Osteocyte (in vitro differentiated cells): ENCODE results near the gene TNFAIP8L3. TPM values are rescaled to one million over a fixed set of nuclear protein-coding genes. Genes with fewer than 3 reads are reported as not detected.

Experiments
- DNase-seq: peaks from one replicate; pipeline ENCODE4 v3.0.0; 2021; ENCODE audit warnings: mixed read lengths; ENCODE audit not compliant: unreplicated experiment; ENCODE audit errors: extremely low spot score
- H3K27ac Mint-ChIP-seq: one replicate; pipeline ENCODE4 v1.8.0; 2021; ENCODE audit warnings: mild to moderate bottlenecking, mixed read lengths; ENCODE audit not compliant: unreplicated experiment
- H3K27me3 Mint-ChIP-seq: one replicate; pipeline ENCODE4 v1.8.0; 2021; ENCODE audit warnings: mixed read lengths; ENCODE audit not compliant: unreplicated experiment
- H3K36me3 Mint-ChIP-seq: one replicate; pipeline ENCODE4 v1.8.0; 2021; ENCODE audit warnings: mixed read lengths; ENCODE audit not compliant: unreplicated experiment
- H3K4me1 Mint-ChIP-seq: one replicate; pipeline ENCODE4 v1.8.0; 2021; ENCODE audit warnings: mixed read lengths; ENCODE audit not compliant: unreplicated experiment
- H3K4me3 Mint-ChIP-seq: one replicate; pipeline ENCODE4 v1.8.0; 2021; ENCODE audit warnings: mild to moderate bottlenecking, moderate library complexity, mixed read lengths; ENCODE audit not compliant: unreplicated experiment
- H3K9me3 Mint-ChIP-seq: one replicate; pipeline ENCODE4 v1.8.0; 2021; ENCODE audit warnings: mixed read lengths; ENCODE audit not compliant: unreplicated experiment
- CTCF ChIP-seq: fragments of 200-600 bp; sonication (generic); IDR thresholded peaks from 2 replicates; pipeline ENCODE4 v1.5.0; 2021; ENCODE audit warnings: antibody characterized with exemption, mild to moderate bottlenecking, moderate library complexity
- total RNA-seq: library from RNA; stranded (reverse); gene quantifications from 2 replicates; pipeline ENCODE4 v1.2.1, GENCODE V29; 2021

The TNFAIP8L3 gene
- total RNA-seq, 1 donor from 2014 or later = 0.35 TPM

DNA sequence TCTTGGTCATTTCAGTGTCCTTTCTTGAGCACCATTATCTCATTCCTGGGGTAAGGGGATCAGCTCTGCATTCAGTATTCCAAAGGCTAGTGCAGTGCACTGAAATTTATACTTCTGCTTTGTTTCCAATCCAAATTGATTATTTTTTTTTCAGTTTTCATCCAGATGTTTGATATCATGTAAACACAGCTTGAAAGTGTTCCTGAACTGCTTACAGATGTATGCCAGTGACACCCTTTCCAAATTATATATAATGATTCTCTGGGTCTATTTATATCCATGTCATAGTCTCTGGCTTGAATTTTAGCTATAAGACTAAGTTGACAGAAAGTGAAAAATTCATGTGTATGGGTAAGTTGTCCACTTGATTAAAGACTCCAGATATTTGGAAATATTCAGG is 11.8 kb upstream of the TNFAIP8L3 start:
- no peak overlapping the region for H3K4me3 Mint-ChIP-seq
- no peak overlapping the region for H3K27ac Mint-ChIP-seq
- peaks cover 16% of the 10 kb centered on the region for H3K4me1 Mint-ChIP-seq
- peaks cover 19% of the 10 kb centered on the region for H3K27me3 Mint-ChIP-seq
- no peak for TF ChIP-seq CTCF
- DNase-seq = no peak
- H3K36me3 Mint-ChIP-seq = no peaks in the 10 kb centered on the region
- H3K9me3 Mint-ChIP-seq = no peaks in the 10 kb centered on the region

GRCh38 chr15:51105430-51106016 is 10.8 kb upstream of the TNFAIP8L3 start:
- peaks cover 27% of the 10 kb centered on the region for H3K27me3 Mint-ChIP-seq
- peaks cover 16% of the 10 kb centered on the region for H3K4me1 Mint-ChIP-seq

GRCh38 chr15:51104512-51104911 is 9.8 kb upstream of the TNFAIP8L3 start:
- DNase-seq = no peak
- no peak overlapping the region for H3K27ac Mint-ChIP-seq
- no peaks in the 10 kb centered on the region for H3K36me3 Mint-ChIP-seq
- peaks cover 37% of the 10 kb centered on the region for H3K27me3 Mint-ChIP-seq
- no peaks in the 10 kb centered on the region for H3K9me3 Mint-ChIP-seq
- peaks cover 12% of the 10 kb centered on the region for H3K4me1 Mint-ChIP-seq
- no peak overlapping the region for H3K4me3 Mint-ChIP-seq
- TF ChIP-seq CTCF = no peak

More at GRCh38 chr15:51105430-51106016, 10.8 kb upstream of the TNFAIP8L3 start:
- DNase-seq = no peak
- TF ChIP-seq CTCF = no peak
- Mint-ChIP-seq H3K36me3 (no peaks in the 10 kb centered on the region), H3K4me3 (no peak overlapping the region), H3K9me3 (no peaks in the 10 kb centered on the region), H3K27ac (no peak overlapping the region)

- Mint-ChIP-seq H3K4me3 (no peak overlapping the region), H3K36me3 (no peaks in the 10 kb centered on the region), H3K9me3 (no peaks in the 10 kb centered on the region), H3K4me1 (peaks cover under 1% of the 10 kb centered on the region), H3K27ac (no peak overlapping the region), H3K27me3 (peaks cover 46% of the 10 kb centered on the region)
- no peak for DNase-seq
- TF ChIP-seq CTCF = no peak
Measured at GRCh38 chr15:51103330-51103729, 8.6 kb upstream of the TNFAIP8L3 start.

DNA sequence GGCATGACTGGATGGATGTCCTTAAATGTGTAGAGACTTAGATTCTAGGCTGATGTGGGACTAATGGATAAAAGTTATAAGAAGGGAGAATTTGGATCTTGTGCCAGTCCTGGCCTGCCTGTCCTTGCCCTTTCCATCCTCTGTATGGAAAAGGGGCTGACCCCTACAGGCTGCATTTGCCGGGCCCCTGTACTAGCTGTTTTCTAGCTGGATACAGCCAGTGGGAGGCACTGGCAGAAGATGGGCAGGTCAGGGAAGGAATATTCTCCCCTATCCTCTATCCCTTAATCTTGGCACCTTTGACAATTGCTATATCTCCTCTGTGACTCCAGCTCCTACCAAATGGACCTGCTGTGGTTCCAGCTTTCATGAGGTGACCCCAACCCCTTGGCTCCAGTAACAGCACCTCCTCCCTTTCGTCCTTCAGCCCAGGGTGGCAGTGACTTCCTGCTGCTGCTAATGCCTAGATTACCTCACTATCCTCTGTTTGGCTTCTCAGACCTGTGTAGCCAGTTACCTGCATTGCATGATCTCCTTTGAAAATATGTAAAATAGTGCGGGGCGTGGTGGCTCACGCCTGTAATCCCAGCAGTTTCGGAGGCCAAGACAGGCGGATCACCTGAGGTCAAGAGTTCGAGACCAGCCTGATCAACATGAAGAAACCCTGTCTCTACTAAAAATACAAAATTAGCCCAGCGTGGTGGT is 6.2 kb upstream of the TNFAIP8L3 start:
- Mint-ChIP-seq H3K27ac (no peak overlapping the region), H3K27me3 (peaks cover 64% of the 10 kb centered on the region), H3K4me3 (no peak overlapping the region), H3K9me3 (no peaks in the 10 kb centered on the region), H3K4me1 (no peaks in the 10 kb centered on the region), H3K36me3 (no peaks in the 10 kb centered on the region)
- TF ChIP-seq CTCF = no peak
- no peak for DNase-seq
